GM19043 (cell line): Measurements from ENCODE around the gene IFT122.

Experiments used
- ATAC-seq: cut with Tn5 transposase; IDR thresholded peaks from one replicate; pipeline ENCODE4 v1.9.1; 2021; ENCODE audit warnings: low read depth; ENCODE audit not compliant: unreplicated experiment

Gene IFT122

GRCh38 chr3:129567176-129567705 is 127.2 kb downstream of the IFT122 start:
- ATAC-seq, result no peak

- ATAC-seq, result no peak
These were observed 127.9 kb downstream of the IFT122 start for GRCh38 chr3:129567939-129568338.

- ATAC-seq, result no peak
These were observed 129.8 kb downstream of the IFT122 start for GRCh38 chr3:129569856-129570255.
